ENCODE results near the gene TXNDC5. TPM values are rescaled to one million over a fixed set of nuclear protein-coding genes. Genes with fewer than 3 reads are reported as not detected.
"Not testable (repeated sequence)": the region's sequence is repeated elsewhere in the genome, so short reads cannot be mapped to it uniquely, and the experiment has no call there.

Gene TXNDC5
- polyA plus RNA-seq, 1 donor: 88.1 TPM

- no peak for DNase-seq
These were observed 16.1 kb downstream of the TXNDC5 start for GRCh38 chr6:7894262-7895124.

- no peak for DNase-seq
These were observed 17.2 kb downstream of the TXNDC5 start for GRCh38 chr6:7893342-7893741.

- DNase-seq: not testable (repeated sequence)
These were observed 18.2 kb downstream of the TXNDC5 start for GRCh38 chr6:7892367-7892766.

- no peak for DNase-seq
These were observed 19.3 kb downstream of the TXNDC5 start for GRCh38 chr6:7891078-7891872.

GRCh38 chr6:7888587-7889357 lies 21.8 kb downstream of the TXNDC5 start:
- DNase-seq: no peak

- no peak for DNase-seq
These were observed 23.2 kb downstream of the TXNDC5 start for GRCh38 chr6:7887278-7887991.

- DNase-seq: no peak
These were observed 24.5 kb downstream of the TXNDC5 start for GRCh38 chr6:7886132-7886531.

- no peak for DNase-seq
These were observed 27.2 kb downstream of the TXNDC5 start for GRCh38 chr6:7883381-7883780.

GRCh38 chr6:7882505-7883257 lies 27.9 kb downstream of the TXNDC5 start:
- DNase-seq: no peak

- no peak for DNase-seq
These were observed 28.7 kb downstream of the TXNDC5 start for GRCh38 chr6:7881765-7882500.

- no peak for DNase-seq
These were observed 29.9 kb downstream of the TXNDC5 start for GRCh38 chr6:7880718-7881107.

- DNase-seq: no peak
These were observed 30.4 kb downstream of the TXNDC5 start for GRCh38 chr6:7879980-7880717.

GRCh38 chr6:7879579-7879978 lies 31.0 kb downstream of the TXNDC5 start:
- no peak for DNase-seq

- DNase-seq: no peak
These were observed 31.5 kb downstream of the TXNDC5 start for GRCh38 chr6:7879043-7879442.

GRCh38 chr6:7878401-7878964 lies 32.1 kb downstream of the TXNDC5 start:
- no peak for DNase-seq

- DNase-seq: no peak
These were observed 41.7 kb downstream of the TXNDC5 start for GRCh38 chr6:7868926-7869325.

GRCh38 chr6:7866526-7866925 lies 44.1 kb downstream of the TXNDC5 start:
- no peak for DNase-seq

- DNase-seq: no peak
These were observed 44.8 kb downstream of the TXNDC5 start for GRCh38 chr6:7865781-7866180.

- no peak for DNase-seq
These were observed 51.0 kb downstream of the TXNDC5 start for GRCh38 chr6:7859591-7859990.

GRCh38 chr6:7851780-7852179 lies 58.8 kb downstream of the TXNDC5 start:
- DNase-seq: no peak
